Liver (tissue), 9 donors: ENCODE results near the gene KIF3B. TPM values are rescaled to one million over a fixed set of nuclear protein-coding genes. Genes with fewer than 3 reads are reported as not detected.

Experiments
- DNase-seq: peaks from one replicate; pipeline ENCODE4 v3.0.0-alpha.2; 2017; ENCODE audit warnings: low spot score
- H3K27ac ChIP-seq, 2 donors: one replicate each; pipeline ENCODE4 v1.7.0; 2013; ENCODE audit warnings: inconsistent platforms in 2 of 2, low read length in 2 of 2, control low read depth in 1 of 2, low read depth in 1 of 2, mild to moderate bottlenecking in 1 of 2
- H3K27me3 ChIP-seq, 4 donors: one replicate each; pipeline versions ENCODE4 v1.6.1 to v1.7.0; 2013; ENCODE audit warnings: low read length in 3 of 4, inconsistent platforms in 1 of 4, mild to moderate bottlenecking in 1 of 4, moderate library complexity in 1 of 4; ENCODE audit not compliant: control insufficient read depth in 4 of 4, insufficient read depth in 4 of 4
- H3K36me3 ChIP-seq, 4 donors: one replicate each; pipeline versions ENCODE4 v1.6.1 to v1.7.0; 2013; ENCODE audit warnings: low read length in 3 of 4, mild to moderate bottlenecking in 3 of 4, low read depth in 1 of 4, moderate library complexity in 1 of 4; ENCODE audit not compliant: control insufficient read depth in 4 of 4, insufficient read depth in 3 of 4
- H3K4me1 ChIP-seq, 4 donors: one replicate each; pipeline versions ENCODE4 v1.6.1 to v1.7.0; 2013; ENCODE audit warnings: low read length in 3 of 4, mild to moderate bottlenecking in 3 of 4, moderate library complexity in 1 of 4; ENCODE audit not compliant: control insufficient read depth in 4 of 4, insufficient read depth in 4 of 4
- H3K4me3 ChIP-seq, 3 donors: one replicate each; pipeline versions ENCODE4 v1.6.1 to v1.7.0; 2013; ENCODE audit warnings: low read length in 3 of 3, control low read depth in 1 of 3, low read depth in 1 of 3, mild to moderate bottlenecking in 1 of 3
- H3K9ac ChIP-seq, 2 donors: one replicate each; pipeline ENCODE4 v1.7.0; 2013; ENCODE audit warnings: low read length in 2 of 2, mild to moderate bottlenecking in 2 of 2, moderate library complexity in 2 of 2, control low read depth in 1 of 2, low read depth in 1 of 2
- H3K9me3 ChIP-seq, 4 donors: one replicate each; pipeline versions ENCODE4 v1.6.1 to v1.7.0; 2013; ENCODE audit warnings: low read length in 3 of 4; ENCODE audit not compliant: control insufficient read depth in 4 of 4
- ATF3 ChIP-seq: IDR thresholded peaks from 2 replicates; pipeline ENCODE4 v1.6.1; 2016; ENCODE audit warnings: antibody characterized with exemption
- CTCF ChIP-seq: fragments of 150-350 bp; IDR thresholded peaks from 2 replicates; pipeline ENCODE4 v1.5.1; 2017; ENCODE audit warnings: improper control_type of control experiment, low read depth, low read length; ENCODE audit not compliant: missing input control
- EGR1 ChIP-seq, 2 donors: IDR thresholded peaks; 2 replicates each; pipeline ENCODE4 v1.6.1; 2016 to 2018; ENCODE audit warnings: antibody characterized with exemption in 2 of 2, low read depth in 2 of 2
- FOXA1 ChIP-seq: IDR thresholded peaks from 2 replicates; pipeline ENCODE4 v1.6.1; 2016; ENCODE audit warnings: antibody characterized with exemption
- FOXA2 ChIP-seq: IDR thresholded peaks from 2 replicates; pipeline ENCODE4 v1.6.1; 2016; ENCODE audit warnings: antibody characterized with exemption
- GABPA ChIP-seq, 2 donors: IDR thresholded peaks in 1 of 2; conservative IDR thresholded peaks in 1 of 2; 2 replicates each; pipeline ENCODE4 v1.6.1; 2016; ENCODE audit warnings: antibody characterized with exemption in 2 of 2, mild to moderate bottlenecking in 1 of 2, moderate library complexity in 1 of 2
- HNF4A ChIP-seq, 2 donors: conservative IDR thresholded peaks; 2 replicates each; pipeline ENCODE4 v1.6.1; 2016; ENCODE audit warnings: antibody characterized with exemption in 2 of 2, mild to moderate bottlenecking in 2 of 2
- HNF4G ChIP-seq: IDR thresholded peaks from 2 replicates; pipeline ENCODE4 v1.6.1; 2016; ENCODE audit warnings: antibody characterized with exemption
- JUND ChIP-seq, 2 donors: IDR thresholded peaks; 2 replicates each; pipeline ENCODE4 v1.6.1; 2016; ENCODE audit warnings: antibody characterized with exemption in 2 of 2
- MAX ChIP-seq: IDR thresholded peaks from 2 replicates; pipeline ENCODE4 v1.6.1; 2016; ENCODE audit warnings: antibody characterized with exemption
- NR2F2 ChIP-seq: IDR thresholded peaks from 2 replicates; pipeline ENCODE4 v1.6.1; 2016; ENCODE audit warnings: antibody characterized with exemption
- RAD21 ChIP-seq, 2 donors: IDR thresholded peaks; 2 replicates each; pipeline ENCODE4 v1.6.1; 2016; ENCODE audit warnings: antibody characterized with exemption in 2 of 2, mild to moderate bottlenecking in 2 of 2
- REST ChIP-seq: IDR thresholded peaks from 2 replicates; pipeline ENCODE4 v1.6.1; 2016; ENCODE audit warnings: antibody characterized with exemption, mild to moderate bottlenecking
- RXRA ChIP-seq, 2 donors: IDR thresholded peaks; 2 replicates each; pipeline ENCODE4 v1.6.1; 2017 to 2018; ENCODE audit warnings: antibody characterized with exemption in 2 of 2, mild to moderate bottlenecking in 1 of 2
- SP1 ChIP-seq: IDR thresholded peaks from 2 replicates; pipeline ENCODE4 v1.6.1; 2018; ENCODE audit warnings: antibody characterized with exemption, mild to moderate bottlenecking
- TAF1 ChIP-seq: conservative IDR thresholded peaks from 2 replicates; pipeline ENCODE4 v1.6.1; 2016; ENCODE audit warnings: antibody characterized with exemption, mild to moderate bottlenecking
- YY1 ChIP-seq: IDR thresholded peaks from 2 replicates; pipeline ENCODE4 v1.6.1; 2016; ENCODE audit warnings: antibody characterized with exemption, mild to moderate bottlenecking
- ZBTB33 ChIP-seq: IDR thresholded peaks from 2 replicates; pipeline ENCODE4 v1.6.1; 2016; ENCODE audit warnings: antibody characterized with exemption
- WGBS: extraction: QIAGEN DNeasy Blood & Tissue Kit; methylation state at CpG from one replicate; pipeline ENCODE4 v1.1.7; 2013; 5-methylcytosine and 5-hydroxymethylcytosine counted together
- polyA plus RNA-seq, 2 donors: library from polyadenylated mRNA; stranded (reverse) in 1 of 2; unstranded in 1 of 2; fragments of 200-250 nt in 1 of 2; fragments of >200 nt in 1 of 2; fragmentation: Nextera tagmentation in 1 of 2; extraction: Ambion mirVana in 1 of 2; gene quantifications; one replicate each; pipeline versions ENCODE4 v1.2.1 to v1.2.3, GENCODE V29; 2013 to 2015
- total RNA-seq, 2 donors: library from RNA; depleted of rRNA; stranded (reverse); fragments of >200 nt; gene quantifications; one replicate each; pipeline ENCODE4 v1.2.3, GENCODE V29; 2014
- donor health status: healthy.
- donor health status: healthy.
- donor health status: healthy.
- donor health status: healthy.
- donor health status: healthy.

The KIF3B gene
- total and polyA plus RNA-seq, 4 donors: 8.3 to 24.2 (median 12.9) TPM

- peaks cover 7 to 36% (median 24%) of the 10 kb centered on the region in 4 donors for H3K4me1 ChIP-seq
- H3K4me3 ChIP-seq: no peak overlapping the region
- H3K27ac ChIP-seq: peak overlapping the region; percentile 29 to 66
- peaks cover 6 to 34% (median 26%) of the 10 kb centered on the region in 4 donors for H3K36me3 ChIP-seq
- no peak overlapping the region for H3K9ac ChIP-seq
- TF ChIP-seq FOXA2 (peak; percentile 15), HNF4G (no peak), HNF4A (conservative IDR thresholded peaks at IDR 0.05) (peak in 1 of 2 donors; percentile 33), ZBTB33 (no peak), RAD21 (IDR thresholded peaks at IDR 0.05) (peak in 1 of 2 donors; percentile 23), EGR1 (IDR thresholded peaks at IDR 0.05; ENCODE audit: low read depth in 2 of 2) (no peak), YY1 (no peak), TAF1 (no peak), SP1 (peak; percentile 31), NR2F2 (no peak), CTCF (no peak), ATF3 (no peak), JUND (IDR thresholded peaks at IDR 0.05) (no peak), REST (no peak), FOXA1 (no peak), GABPA (IDR thresholded peaks at IDR 0.05 in 1 of 2, conservative IDR thresholded peaks at IDR 0.05 in 1 of 2) (no peak), MAX (peak; percentile 16), RXRA (IDR thresholded peaks at IDR 0.05) (peak; percentile 51 to 68)
- H3K27me3 ChIP-seq: no peaks in the 10 kb centered on the region
- no peaks in the 10 kb centered on the region for H3K9me3 ChIP-seq
- WGBS: 48% methylated on average over 22 of the region's 22 CpGs
- DNase-seq: peak; percentile 52
Observed at GRCh38 chr20:32227744-32228688, 49.4 kb upstream of the KIF3B start.
